Gastroesophageal sphincter (tissue), 3 donors: ENCODE results near the gene DIMT1.

Source experiments
- CTCF ChIP-seq, 4 experiments: fragments of 200-600 bp in 2 of 4; fragments of 450-650 bp in 2 of 4; sonication (generic) in 1 of 4; IDR thresholded peaks; one replicate each; pipeline ENCODE4 v1.5.1; 2017 to 2019; ENCODE audit warnings: antibody characterized with exemption in 4 of 4, mild to moderate bottlenecking in 2 of 4, moderate library complexity in 2 of 4
- EP300 ChIP-seq: sonication (generic); formaldehyde crosslinking; IDR thresholded peaks from one replicate; pipeline ENCODE4 v1.6.1; 2017; ENCODE audit warnings: antibody characterized with exemption, mild to moderate bottlenecking
- POLR2A ChIP-seq, 2 donors: fragments of 450-650 bp; IDR thresholded peaks; one replicate each; pipeline ENCODE4 v1.6.1; 2017; ENCODE audit warnings: antibody characterized with exemption in 2 of 2, mild to moderate bottlenecking in 2 of 2, moderate library complexity in 1 of 2

DNA sequence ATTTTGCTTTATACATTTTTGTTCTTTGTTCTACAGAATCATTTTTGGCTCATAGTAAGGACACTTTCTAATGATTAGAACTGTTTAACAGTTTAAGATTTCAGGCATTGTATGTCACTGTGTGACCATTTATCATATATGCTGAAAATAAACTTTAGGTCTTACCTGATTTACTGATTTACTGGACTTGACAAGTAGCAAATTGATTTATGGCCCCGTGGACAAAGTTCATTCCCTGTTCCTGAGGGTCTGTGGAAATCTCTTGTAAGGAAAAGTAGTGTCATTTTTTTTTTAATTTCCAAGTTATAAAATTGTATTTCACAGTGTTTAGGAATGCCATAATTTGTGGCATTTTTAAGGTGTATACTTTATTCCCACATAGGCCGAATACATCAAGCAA is 57.0 kb downstream of the DIMT1 start:
- no peak for TF ChIP-seq EP300
- no peak for TF ChIP-seq CTCF (IDR thresholded peaks at IDR 0.05)
- no peak for TF ChIP-seq POLR2A (IDR thresholded peaks at IDR 0.05)
